Kidney (tissue), 14 donors: ENCODE data around the gene MTREX. TPM values are rescaled to one million over a fixed set of nuclear protein-coding genes. Genes with fewer than 3 reads are reported as not detected.

Source experiments
- DNase-seq, 5 donors: peaks; one replicate each; pipeline ENCODE4 v3.0.0-alpha.2; 2013 to 2020
- FAIRE-seq: peaks from 2 replicates; lab custom pipeline; 2012; peaks lifted over from hg19 to GRCh38; lab: Jason Lieb, UNC
- H3K27ac ChIP-seq, 2 donors: one replicate each; pipeline ENCODE4 v1.7.0; 2013; ENCODE audit warnings: low read depth in 2 of 2, low read length in 2 of 2, inconsistent platforms in 1 of 2
- H3K27me3 ChIP-seq: one replicate; pipeline ENCODE4 v1.7.1; 2013; ENCODE audit warnings: low read length, inconsistent platforms; ENCODE audit not compliant: control insufficient read depth, insufficient read depth
- H3K36me3 ChIP-seq, 3 donors: one replicate each; pipeline versions ENCODE4 v1.7.0 to v1.7.1; 2013; ENCODE audit warnings: low read length in 3 of 3, control low read depth in 1 of 3, inconsistent platforms in 1 of 3; ENCODE audit not compliant: insufficient read depth in 3 of 3, control insufficient read depth in 2 of 3
- H3K4me1 ChIP-seq, 3 donors: one replicate each; pipeline versions ENCODE4 v1.7.0 to v1.7.1; 2013; ENCODE audit warnings: low read length in 3 of 3, inconsistent platforms in 1 of 3, low read depth in 1 of 3; ENCODE audit not compliant: control insufficient read depth in 2 of 3, insufficient read depth in 2 of 3
- H3K4me3 ChIP-seq, 3 donors: one replicate each; pipeline versions ENCODE4 v1.7.0 to v1.8.1; 2013; ENCODE audit warnings: low read length in 3 of 3, control low read depth in 1 of 3, inconsistent platforms in 1 of 3
- H3K9ac ChIP-seq, 3 donors: one replicate each; pipeline versions ENCODE4 v1.7.0 to v1.7.1; 2013; ENCODE audit warnings: low read length in 3 of 3, control low read depth in 1 of 3, inconsistent platforms in 1 of 3
- H3K9me3 ChIP-seq, 3 donors: one replicate each; pipeline versions ENCODE4 v1.7.0 to v1.7.1; 2013; ENCODE audit warnings: low read length in 3 of 3, control low read depth in 1 of 3, inconsistent platforms in 1 of 3; ENCODE audit not compliant: control insufficient read depth in 2 of 3, insufficient read depth in 1 of 3
- CTCF ChIP-seq: IDR thresholded peaks from 3 replicates; pipeline ENCODE4 v1.5.1; 2012; ENCODE audit warnings: mild to moderate bottlenecking, moderate library complexity, borderline replicate concordance; ENCODE audit not compliant: insufficient read depth; ENCODE audit errors: extremely low read depth
- intact Hi-C: fragments of 100-400 bp; cut with DNase I; formaldehyde crosslinking; loops from one replicate; pipeline ENCODE4 v1.11.1; 2022
- polyA plus RNA-seq: library from polyadenylated mRNA; stranded (reverse); fragments of 350-450 nt; fragmentation: Illumina TruSeq; extraction: RNeasy Lipid Tissue Mini Kit (QIAGEN cat#74804); gene quantifications from one replicate; pipeline ENCODE4 v1.2.3, GENCODE V29; 2014; ENCODE audit warnings: low read depth, low replicate concordance; ENCODE audit not compliant: insufficient read depth
- total RNA-seq: library from RNA; stranded (reverse); fragmentation: NEBNext Ultra II Directional; extraction: Animal tissue kit (Norgen Biotek cat#: 25700); gene quantifications from one replicate; pipeline ENCODE4 v1.2.1, GENCODE V29; 2021
- donor health status: control.
- donor health status: control.
- donor health status: control.
- donor health status: control.
- donor health status: control.
- donor health status: DM: yes; HTN: yes; CAD: no.
- donor health status: Normal renal cell carcinoma (clear cell type).

Gene MTREX
- total and polyA plus RNA-seq, 2 donors from 2014 or later = 19.3 to 69.7 TPM

- FAIRE-seq = peak; percentile 23
- H3K9ac ChIP-seq = no peak overlapping the region
- H3K27ac ChIP-seq = no peak overlapping the region
These were observed 108.5 kb downstream of the MTREX start for GRCh38 chr5:55416306-55416705.

GRCh38 chr5:55418994-55419968 is 111.5 kb downstream of the MTREX start:
- no peaks in the 10 kb centered on the region for H3K27me3 ChIP-seq
- peaks cover 6 to 17% (median 10%) of the 10 kb centered on the region in 3 donors for H3K4me1 ChIP-seq
- no peak overlapping the region for H3K4me3 ChIP-seq
- no peaks in the 10 kb centered on the region for H3K9me3 ChIP-seq
- intact Hi-C loops = no loop called here
- DNase-seq = peak in 2 of 5 donors; percentile 76 to 81
- H3K9ac ChIP-seq = no peak overlapping the region
- H3K36me3 ChIP-seq = peaks cover 13 to 17% (median 17%) of the 10 kb centered on the region in 3 donors
- H3K27ac ChIP-seq = no peak overlapping the region
- TF ChIP-seq CTCF = no peak
- peak; percentile 30 for FAIRE-seq

More at GRCh38 chr5:55416306-55416705, 108.5 kb downstream of the MTREX start:
- no peaks in the 10 kb centered on the region for H3K27me3 ChIP-seq
- peaks cover 0 to 7% (median 2%) of the 10 kb centered on the region in 3 donors for H3K36me3 ChIP-seq
- DNase-seq = no peak
- intact Hi-C loops = no loop called here
- H3K4me1 ChIP-seq = peaks cover 4 to 17% (median 8%) of the 10 kb centered on the region in 3 donors
- no peak overlapping the region for H3K4me3 ChIP-seq
- TF ChIP-seq CTCF = no peak
- no peaks in the 10 kb centered on the region for H3K9me3 ChIP-seq

GRCh38 chr5:55421074-55421529 is 113.3 kb downstream of the MTREX start:
- Histone ChIP-seq H3K9ac (no peak overlapping the region), H3K4me1 (peaks cover 6 to 17% (median 10%) of the 10 kb centered on the region in 3 donors), H3K4me3 (no peak overlapping the region), H3K36me3 (peaks cover 17 to 26% (median 19%) of the 10 kb centered on the region in 3 donors), H3K9me3 (no peaks in the 10 kb centered on the region), H3K27ac (no peak overlapping the region), H3K27me3 (no peaks in the 10 kb centered on the region)
- FAIRE-seq (no peak), DNase-seq (no peak)
- no peak for TF ChIP-seq CTCF
- intact Hi-C loops = no loop called here
